ENCODE measurements around the gene TAS2R20.
A peak's percentile ranks its signal among the peaks of the same experiment; 100 is the strongest.
"Not testable (repeated sequence)": the region's sequence is repeated elsewhere in the genome, so short reads cannot be mapped to it uniquely, and the experiment has no call there.

The TAS2R20 gene, protein sequence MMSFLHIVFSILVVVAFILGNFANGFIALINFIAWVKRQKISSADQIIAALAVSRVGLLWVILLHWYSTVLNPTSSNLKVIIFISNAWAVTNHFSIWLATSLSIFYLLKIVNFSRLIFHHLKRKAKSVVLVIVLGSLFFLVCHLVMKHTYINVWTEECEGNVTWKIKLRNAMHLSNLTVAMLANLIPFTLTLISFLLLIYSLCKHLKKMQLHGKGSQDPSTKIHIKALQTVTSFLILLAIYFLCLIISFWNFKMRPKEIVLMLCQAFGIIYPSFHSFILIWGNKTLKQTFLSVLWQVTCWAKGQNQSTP

GRCh38 chr12:10998204-10998603, at the start of gene TAS2R20:
Gene TAS2R20, minus strand, starts transcription at chr12:10998304. Its CDS starts 429 bp downstream, at chr12:10997875.
- no peak for DNase-seq

DNA sequence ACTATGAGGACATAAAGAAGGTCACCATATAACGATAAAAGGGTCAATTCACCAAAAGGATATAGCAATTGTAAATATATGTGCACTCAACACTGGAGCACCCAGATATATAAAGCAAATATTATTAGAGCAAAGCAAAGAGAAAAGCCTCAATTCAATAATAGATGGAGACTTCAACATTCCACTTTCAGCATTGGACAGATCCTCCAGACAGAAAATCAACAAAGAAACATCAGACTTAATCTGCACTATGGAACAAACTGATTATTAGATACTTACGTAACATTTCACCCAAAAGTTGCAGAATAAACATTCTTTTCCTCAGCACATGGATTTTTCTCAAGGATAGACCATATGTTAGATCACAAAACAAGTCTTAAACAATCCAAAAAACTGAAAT, 43.3 kb upstream of the TAS2R20 start:
- DNase-seq = not testable (repeated sequence)

- no peak for DNase-seq
Observed at GRCh38 chr12:11040162-11040561, 42.1 kb upstream of the TAS2R20 start.

- no peak for DNase-seq
Observed at GRCh38 chr12:11039171-11039570, 41.1 kb upstream of the TAS2R20 start.

DNA sequence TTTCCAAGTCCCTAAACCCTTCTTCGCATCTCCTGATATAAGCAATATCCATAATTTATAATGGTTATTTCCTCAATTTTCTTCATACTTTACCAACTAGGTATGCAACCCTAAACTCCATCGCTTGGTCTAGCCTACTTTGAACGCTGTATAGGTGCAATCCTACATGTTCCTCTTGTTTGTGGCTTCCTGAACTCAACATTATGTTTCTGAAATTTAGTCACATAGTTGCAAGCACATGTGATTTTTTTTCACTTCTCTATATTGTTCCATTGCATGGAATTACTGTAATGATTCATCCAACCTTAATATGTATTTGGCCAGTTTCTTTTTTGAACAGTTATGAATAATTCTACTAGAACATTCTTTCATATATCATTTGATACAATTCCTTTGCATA, 35.9 kb upstream of the TAS2R20 start:
- DNase-seq = not testable (repeated sequence)

- DNase-seq = no peak
Observed at GRCh38 chr12:11031307-11031706, 33.2 kb upstream of the TAS2R20 start, which contains the start of gene TAS2R31. Gene TAS2R31, minus strand, starts transcription at chr12:11031407. Its CDS starts 72 bp downstream, at chr12:11031335.

GRCh38 chr12:11026118-11026517, 28.0 kb upstream of the TAS2R20 start:
- no peak for DNase-seq

DNA sequence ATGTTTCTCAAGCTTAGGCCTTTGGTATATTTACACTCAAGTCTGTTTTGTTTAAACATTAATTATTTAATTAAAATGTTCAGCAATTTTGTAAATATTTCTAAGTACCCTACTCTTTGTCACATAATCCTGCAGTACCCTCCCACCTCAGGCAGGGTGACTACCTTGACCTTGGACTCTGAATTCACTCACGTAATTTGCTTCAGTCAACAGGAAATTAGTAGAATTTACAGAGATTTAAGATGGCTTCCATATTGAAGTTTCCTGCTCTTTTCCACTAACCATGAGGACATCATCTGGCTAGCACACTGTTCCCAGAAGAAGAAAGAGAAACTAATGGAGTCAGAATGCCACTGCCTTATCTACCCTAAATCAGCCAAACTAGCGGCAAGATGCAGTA, 25.3 kb upstream of the TAS2R20 start:
- no peak for DNase-seq

GRCh38 chr12:11022520-11022919, 24.4 kb upstream of the TAS2R20 start, which contains the start of gene TAS2R19:
Gene TAS2R19, minus strand, starts transcription at chr12:11022620. Its CDS starts 49 bp downstream, at chr12:11022571.
- DNase-seq = no peak

GRCh38 chr12:11016937-11017336, 18.8 kb upstream of the TAS2R20 start:
- DNase-seq = no peak

DNA sequence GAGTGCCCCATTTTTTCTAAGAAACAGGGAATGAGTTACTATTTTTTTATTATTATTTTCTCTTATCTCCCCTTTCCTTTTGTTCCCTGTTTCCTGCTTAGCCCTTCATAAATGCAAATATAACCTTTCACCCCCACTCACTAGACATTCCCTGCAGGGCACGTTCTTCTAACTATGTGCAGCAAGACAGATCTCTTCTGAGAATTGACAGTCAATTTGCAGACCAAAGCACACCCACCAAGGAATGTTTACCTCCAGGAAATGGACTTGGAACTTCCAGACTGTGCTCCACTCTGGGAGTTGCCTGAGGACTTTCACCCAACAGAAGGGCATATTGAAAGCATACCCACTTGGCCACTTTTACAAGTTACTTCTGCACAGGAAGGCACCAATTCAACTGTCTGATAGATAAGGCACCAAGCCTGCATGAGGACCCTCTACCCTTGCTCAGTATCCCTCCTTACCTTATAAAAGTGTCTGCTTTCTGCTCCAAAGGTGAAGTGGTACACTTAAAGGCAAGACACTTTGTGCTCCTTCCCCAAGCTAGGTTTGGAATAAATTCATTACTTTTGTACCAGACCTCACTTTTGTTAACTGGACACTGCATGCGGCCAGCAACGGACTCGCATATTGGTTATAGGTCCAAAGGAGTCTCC, 17.8 kb upstream of the TAS2R20 start:
- DNase-seq = no peak

- DNase-seq = no peak
Observed at GRCh38 chr12:11014234-11014633, 16.1 kb upstream of the TAS2R20 start.

GRCh38 chr12:11007608-11008007, 9.5 kb upstream of the TAS2R20 start:
- DNase-seq = no peak

- DNase-seq = no peak
Observed at GRCh38 chr12:10994307-10994706, 3.8 kb downstream of the TAS2R20 start.

DNA sequence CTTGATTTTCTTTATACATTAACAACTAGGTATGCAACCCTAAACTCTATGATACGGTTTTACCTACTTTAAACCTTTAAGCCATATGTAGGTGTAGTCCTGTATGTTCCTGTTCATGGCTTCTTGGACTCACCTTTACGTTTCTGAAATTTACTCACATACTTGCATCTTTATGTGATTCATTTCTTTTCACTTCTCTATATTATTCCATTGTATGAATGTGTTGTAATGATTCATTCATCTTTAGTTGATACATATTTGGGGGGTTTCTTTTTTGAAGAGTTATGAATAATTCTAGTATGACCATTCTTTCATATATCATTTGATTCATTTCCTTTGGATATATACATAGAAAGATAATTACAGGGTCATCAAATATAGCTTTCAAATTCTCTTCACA, 9.0 kb downstream of the TAS2R20 start:
- no peak for DNase-seq

- no peak for DNase-seq
Observed at GRCh38 chr12:10986812-10987211, 11.3 kb downstream of the TAS2R20 start, which contains the start of gene TAS2R50. Gene TAS2R50, minus strand, starts transcription at chr12:10986912. Its CDS starts 52 bp downstream, at chr12:10986860.

GRCh38 chr12:10982244-10982643, 15.9 kb downstream of the TAS2R20 start:
- peak; percentile 32 for DNase-seq

- no peak for DNase-seq
Observed at GRCh38 chr12:10974965-10975364, 23.1 kb downstream of the TAS2R20 start.

DNA sequence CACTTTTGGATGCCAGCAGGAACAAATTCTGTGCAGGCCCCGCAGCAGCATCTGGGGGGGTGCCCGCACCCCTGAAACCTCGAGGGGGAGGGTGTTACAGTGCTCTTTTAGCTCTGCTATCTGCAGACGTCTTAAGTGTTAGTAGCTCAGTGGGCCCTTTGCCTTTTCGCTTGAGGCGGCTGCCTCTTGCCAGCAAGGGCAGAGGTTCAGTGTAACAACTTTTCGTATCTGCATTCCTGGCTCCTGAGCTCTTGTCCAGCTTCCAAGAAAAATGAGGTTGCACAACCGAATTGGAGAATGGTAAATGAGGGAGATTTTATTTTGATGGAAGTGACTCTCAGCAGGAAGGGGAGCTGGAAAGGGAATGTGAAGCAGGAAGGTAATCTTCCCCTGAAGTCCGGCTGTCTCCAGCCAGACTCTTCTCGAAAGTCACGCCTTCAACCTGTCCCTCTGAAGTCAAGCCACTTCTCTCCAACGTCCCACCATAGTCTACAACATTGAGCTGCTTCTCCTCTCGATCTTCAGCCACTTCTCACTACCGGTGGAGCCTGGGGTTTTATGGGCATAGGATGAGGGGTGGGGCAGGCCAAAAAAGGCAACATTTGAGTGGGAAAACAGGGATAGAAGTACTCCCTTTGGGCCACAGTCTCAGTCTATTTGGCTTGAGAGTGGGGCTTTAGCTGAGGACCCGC, 29.2 kb downstream of the TAS2R20 start:
- DNase-seq = no peak

- no peak for DNase-seq
Observed at GRCh38 chr12:10967409-10967808, 30.7 kb downstream of the TAS2R20 start.

GRCh38 chr12:10966314-10966713, 31.8 kb downstream of the TAS2R20 start:
- DNase-seq = no peak

DNA sequence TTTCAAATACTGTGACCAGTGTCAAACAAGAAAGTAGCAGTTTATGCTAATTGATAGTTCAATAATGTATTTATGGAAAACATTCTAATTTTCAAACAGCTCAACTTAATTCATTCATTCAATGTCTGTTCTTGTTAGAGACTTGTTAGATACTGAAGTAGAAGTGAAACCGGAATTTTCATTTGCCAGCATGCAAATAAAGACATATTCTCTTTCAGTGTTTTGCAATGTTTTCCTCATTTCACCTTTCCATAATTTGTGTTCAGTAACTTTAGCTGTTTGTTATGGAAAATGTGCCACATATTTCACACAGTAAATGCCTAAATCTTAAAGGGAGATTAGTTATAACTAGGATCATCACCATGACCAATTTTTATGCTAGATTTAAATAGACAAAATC, 32.6 kb downstream of the TAS2R20 start:
- DNase-seq = no peak

DNA sequence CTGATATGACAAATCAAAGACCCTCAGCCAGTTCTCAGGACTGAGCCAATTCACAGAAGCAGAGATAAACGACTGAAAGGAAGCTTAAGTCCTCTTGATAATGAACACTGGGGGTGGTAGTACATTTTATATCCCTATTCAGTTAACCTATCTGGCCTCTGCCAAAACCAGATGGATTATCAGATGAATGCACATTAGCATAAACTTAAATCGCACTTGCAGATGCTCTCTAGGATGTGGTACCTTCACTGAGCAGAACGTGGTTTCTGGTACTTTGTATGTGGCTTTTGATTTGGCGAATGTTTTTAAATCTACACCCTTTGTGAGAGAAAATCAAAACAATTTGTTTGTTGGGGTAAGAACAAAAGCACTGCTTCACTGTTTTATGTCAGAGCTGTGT, 37.9 kb downstream of the TAS2R20 start:
- no peak for DNase-seq

DNA sequence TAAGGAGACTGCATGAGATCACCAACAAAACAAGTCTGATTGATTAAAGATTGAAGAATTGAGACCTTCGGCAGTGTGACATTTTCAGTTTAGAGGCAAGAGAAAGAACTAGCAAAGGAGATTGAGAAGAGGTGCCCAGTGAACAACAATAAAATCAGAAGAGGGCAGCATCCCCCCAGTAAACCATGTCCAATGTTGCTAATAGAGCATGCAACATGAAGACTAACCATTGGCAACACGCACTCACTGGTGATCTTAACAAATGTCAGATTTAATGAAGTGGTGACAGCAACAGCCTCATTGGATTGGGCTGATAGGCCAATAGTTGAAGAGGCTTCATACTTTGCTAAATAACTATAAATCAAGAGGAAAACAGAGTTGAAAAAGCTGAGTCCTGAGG, 38.3 kb downstream of the TAS2R20 start:
- DNase-seq = no peak

All from stimulated activated CD4-positive, alpha-beta T cell treated with anti-CD3 and anti-CD28 coated beads, Interleukin-4, amount 100 ng/mL, for 24 hours (primary cell).